A549 (cell line): ENCODE measurements around the gene PCDHA8. TPM values are rescaled to one million over a fixed set of nuclear protein-coding genes. Genes with fewer than 3 reads are reported as not detected.

Source experiments
- polyA plus RNA-seq, 4 experiments: library from polyadenylated mRNA; depleted of rRNA in 3 of 4; stranded (reverse); fragments of >200 nt; fragmentation: RNase III in 1 of 4; extraction: RNeasy Plus Mini Kit Qiagen cat#74134 plus additional on column Dnase treatment in 1 of 4; gene quantifications; 2 replicates in 3 of 4; 3 replicates in 1 of 4; pipeline ENCODE4 v1.2.3, GENCODE V29; 2011 to 2017

PCDHA8 gene
- polyA plus RNA-seq, 2 of the 4 experiments (the other 2 are of a cell fraction) = 0.10 to 0.16 TPM

Other genes starting within 250 kb of the PCDHA8 start
- gene CD14, start 208.0 kb upstream of the PCDHA8 start, polyA plus RNA-seq (2011; rRNA removed) = 3.3 and 6.3 TPM in 2 replicates
- gene CD14, start 208.0 kb upstream of the PCDHA8 start, polyA plus RNA-seq (2017; fragmentation: RNase III; extraction: RNeasy Plus Mini Kit Qiagen cat#74134 plus additional on column Dnase treatment) = 2.0 to 3.5 TPM (median 2.9 TPM) in 3 replicates
- 11.8 and 14.6 TPM in 2 replicates for gene TMCO6, start 201.7 kb upstream of the PCDHA8 start, polyA plus RNA-seq (2011; rRNA removed)
- gene TMCO6, start 201.7 kb upstream of the PCDHA8 start, polyA plus RNA-seq (2017; fragmentation: RNase III; extraction: RNeasy Plus Mini Kit Qiagen cat#74134 plus additional on column Dnase treatment) = 13.3 to 18.1 TPM (median 16.1 TPM) in 3 replicates
- 100 and 119 TPM in 2 replicates for gene NDUFA2, start 193.6 kb upstream of the PCDHA8 start, polyA plus RNA-seq (2011; rRNA removed)
- gene NDUFA2, start 193.6 kb upstream of the PCDHA8 start, polyA plus RNA-seq (2017; fragmentation: RNase III; extraction: RNeasy Plus Mini Kit Qiagen cat#74134 plus additional on column Dnase treatment) = 175 to 185 TPM (median 180 TPM) in 3 replicates
- gene IK, start 193.4 kb upstream of the PCDHA8 start, polyA plus RNA-seq (2011; rRNA removed) = 120 and 158 TPM in 2 replicates
- gene IK, start 193.4 kb upstream of the PCDHA8 start, polyA plus RNA-seq (2017; fragmentation: RNase III; extraction: RNeasy Plus Mini Kit Qiagen cat#74134 plus additional on column Dnase treatment) = 150 to 170 TPM (median 160 TPM) in 3 replicates
- gene WDR55, start 176.3 kb upstream of the PCDHA8 start, polyA plus RNA-seq (2011; rRNA removed) = 23.3 and 26.6 TPM in 2 replicates
- gene WDR55, start 176.3 kb upstream of the PCDHA8 start, polyA plus RNA-seq (2017; fragmentation: RNase III; extraction: RNeasy Plus Mini Kit Qiagen cat#74134 plus additional on column Dnase treatment) = 32.1 to 39.2 TPM (median 36.2 TPM) in 3 replicates
- 0.63 and 0.78 TPM in 2 replicates for gene DND1, start 167.6 kb upstream of the PCDHA8 start, polyA plus RNA-seq (2011; rRNA removed)
- 1.0 to 1.3 TPM (median 1.1 TPM) in 3 replicates for gene DND1, start 167.6 kb upstream of the PCDHA8 start, polyA plus RNA-seq (2017; fragmentation: RNase III; extraction: RNeasy Plus Mini Kit Qiagen cat#74134 plus additional on column Dnase treatment)
- 73.0 and 80.5 TPM in 2 replicates for gene HARS1, start 149.8 kb upstream of the PCDHA8 start, polyA plus RNA-seq (2011; rRNA removed)
- 84.4 to 93.7 TPM (median 87.1 TPM) in 3 replicates for gene HARS1, start 149.8 kb upstream of the PCDHA8 start, polyA plus RNA-seq (2017; fragmentation: RNase III; extraction: RNeasy Plus Mini Kit Qiagen cat#74134 plus additional on column Dnase treatment)
- gene HARS2, start 149.7 kb upstream of the PCDHA8 start, polyA plus RNA-seq (2011; rRNA removed) = 46.6 and 55.1 TPM in 2 replicates
- gene HARS2, start 149.7 kb upstream of the PCDHA8 start, polyA plus RNA-seq (2017; fragmentation: RNase III; extraction: RNeasy Plus Mini Kit Qiagen cat#74134 plus additional on column Dnase treatment) = 43.5 to 45.1 TPM (median 44.9 TPM) in 3 replicates
- gene ZMAT2, start 140.7 kb upstream of the PCDHA8 start, polyA plus RNA-seq (2011; rRNA removed) = 62.1 and 90.9 TPM in 2 replicates
- gene ZMAT2, start 140.7 kb upstream of the PCDHA8 start, polyA plus RNA-seq (2017; fragmentation: RNase III; extraction: RNeasy Plus Mini Kit Qiagen cat#74134 plus additional on column Dnase treatment) = 208 to 209 TPM (median 209 TPM) in 3 replicates
- 0.37 and 0.52 TPM in 2 replicates for gene PCDHA1, start 55.0 kb upstream of the PCDHA8 start, polyA plus RNA-seq (2011; rRNA removed)
- gene PCDHA1, start 55.0 kb upstream of the PCDHA8 start, polyA plus RNA-seq (2017; fragmentation: RNase III; extraction: RNeasy Plus Mini Kit Qiagen cat#74134 plus additional on column Dnase treatment) = 0.12 to 0.18 TPM (median 0.13 TPM) in 3 replicates
- gene PCDHA2, start 46.3 kb upstream of the PCDHA8 start, polyA plus RNA-seq (2011; rRNA removed) = 0.03 and 0.07 TPM in 2 replicates
- 0.08 TPM in 3 replicates for gene PCDHA2, start 46.3 kb upstream of the PCDHA8 start, polyA plus RNA-seq (2017; fragmentation: RNase III; extraction: RNeasy Plus Mini Kit Qiagen cat#74134 plus additional on column Dnase treatment)
- 1.5 and 1.7 TPM in 2 replicates for gene PCDHA3, start 40.1 kb upstream of the PCDHA8 start, polyA plus RNA-seq (2011; rRNA removed)
- 0.84 to 1.0 TPM (median 0.88 TPM) in 3 replicates for gene PCDHA3, start 40.1 kb upstream of the PCDHA8 start, polyA plus RNA-seq (2017; fragmentation: RNase III; extraction: RNeasy Plus Mini Kit Qiagen cat#74134 plus additional on column Dnase treatment)
- 2.8 and 3.3 TPM in 2 replicates for gene PCDHA4, start 34.1 kb upstream of the PCDHA8 start, polyA plus RNA-seq (2011; rRNA removed)
- gene PCDHA4, start 34.1 kb upstream of the PCDHA8 start, polyA plus RNA-seq (2017; fragmentation: RNase III; extraction: RNeasy Plus Mini Kit Qiagen cat#74134 plus additional on column Dnase treatment) = 1.6 to 2.2 TPM (median 1.9 TPM) in 3 replicates
- gene PCDHA5, start 19.6 kb upstream of the PCDHA8 start, polyA plus RNA-seq (2011; rRNA removed) = 0.32 and 0.62 TPM in 2 replicates
- 0.64 to 0.84 TPM (median 0.78 TPM) in 3 replicates for gene PCDHA5, start 19.6 kb upstream of the PCDHA8 start, polyA plus RNA-seq (2017; fragmentation: RNase III; extraction: RNeasy Plus Mini Kit Qiagen cat#74134 plus additional on column Dnase treatment)
- gene PCDHA6, start 13.2 kb upstream of the PCDHA8 start, polyA plus RNA-seq (2011; rRNA removed) = 0.16 TPM in 2 replicates
- 0.03 to 0.07 TPM (median 0.04 TPM) in 3 replicates for gene PCDHA6, start 13.2 kb upstream of the PCDHA8 start, polyA plus RNA-seq (2017; fragmentation: RNase III; extraction: RNeasy Plus Mini Kit Qiagen cat#74134 plus additional on column Dnase treatment)
- 0.23 and 0.25 TPM in 2 replicates for gene PCDHA7, start 6.9 kb upstream of the PCDHA8 start, polyA plus RNA-seq (2011; rRNA removed)
- gene PCDHA7, start 6.9 kb upstream of the PCDHA8 start, polyA plus RNA-seq (2017; fragmentation: RNase III; extraction: RNeasy Plus Mini Kit Qiagen cat#74134 plus additional on column Dnase treatment) = 0.08 to 0.14 TPM (median 0.09 TPM) in 3 replicates
- gene PCDHA9, start 7.2 kb downstream of the PCDHA8 start, polyA plus RNA-seq (2011; rRNA removed) = 0.03 and 0.08 TPM in 2 replicates
- gene PCDHA9, start 7.2 kb downstream of the PCDHA8 start, polyA plus RNA-seq (2017; fragmentation: RNase III; extraction: RNeasy Plus Mini Kit Qiagen cat#74134 plus additional on column Dnase treatment) = 0.01 TPM in 1 of 3 replicates, not detected in the others
- 0.06 and 0.12 TPM in 2 replicates for gene PCDHA10, start 14.7 kb downstream of the PCDHA8 start, polyA plus RNA-seq (2011; rRNA removed)
- gene PCDHA10, start 14.7 kb downstream of the PCDHA8 start, polyA plus RNA-seq (2017; fragmentation: RNase III; extraction: RNeasy Plus Mini Kit Qiagen cat#74134 plus additional on column Dnase treatment) = 0.01 TPM in 3 replicates
- gene PCDHA11, start 27.8 kb downstream of the PCDHA8 start, polyA plus RNA-seq (2011; rRNA removed) = 0.20 and 0.27 TPM in 2 replicates
- 0.08 to 0.16 TPM (median 0.14 TPM) in 3 replicates for gene PCDHA11, start 27.8 kb downstream of the PCDHA8 start, polyA plus RNA-seq (2017; fragmentation: RNase III; extraction: RNeasy Plus Mini Kit Qiagen cat#74134 plus additional on column Dnase treatment)
- 2.9 and 3.0 TPM in 2 replicates for gene PCDHA12, start 34.1 kb downstream of the PCDHA8 start, polyA plus RNA-seq (2011; rRNA removed)
- 2.5 TPM in 3 replicates for gene PCDHA12, start 34.1 kb downstream of the PCDHA8 start, polyA plus RNA-seq (2017; fragmentation: RNase III; extraction: RNeasy Plus Mini Kit Qiagen cat#74134 plus additional on column Dnase treatment)
- 0.09 and 0.14 TPM in 2 replicates for gene PCDHA13, start 40.9 kb downstream of the PCDHA8 start, polyA plus RNA-seq (2011; rRNA removed)
- not detected in 3 replicates for gene PCDHA13, start 40.9 kb downstream of the PCDHA8 start, polyA plus RNA-seq (2017; fragmentation: RNase III; extraction: RNeasy Plus Mini Kit Qiagen cat#74134 plus additional on column Dnase treatment)
- gene PCDHAC1, start 85.1 kb downstream of the PCDHA8 start, polyA plus RNA-seq (2011; rRNA removed) = 3.3 and 3.5 TPM in 2 replicates
- gene PCDHAC1, start 85.1 kb downstream of the PCDHA8 start, polyA plus RNA-seq (2017; fragmentation: RNase III; extraction: RNeasy Plus Mini Kit Qiagen cat#74134 plus additional on column Dnase treatment) = 0.55 to 0.57 TPM (median 0.57 TPM) in 3 replicates
- 5.3 and 6.3 TPM in 2 replicates for gene PCDHAC2, start 125.3 kb downstream of the PCDHA8 start, polyA plus RNA-seq (2011; rRNA removed)
- gene PCDHAC2, start 125.3 kb downstream of the PCDHA8 start, polyA plus RNA-seq (2017; fragmentation: RNase III; extraction: RNeasy Plus Mini Kit Qiagen cat#74134 plus additional on column Dnase treatment) = 1.1 to 1.2 TPM (median 1.2 TPM) in 3 replicates
- gene PCDHB1, start 210.2 kb downstream of the PCDHA8 start, polyA plus RNA-seq (2011; rRNA removed) = not detected in 2 replicates
- gene PCDHB1, start 210.2 kb downstream of the PCDHA8 start, polyA plus RNA-seq (2017; fragmentation: RNase III; extraction: RNeasy Plus Mini Kit Qiagen cat#74134 plus additional on column Dnase treatment) = not detected in 3 replicates